NCI-H1694 (cell line): ENCODE results near the gene STAM2.
"Not testable (repeated sequence)": the region's sequence is repeated elsewhere in the genome, so short reads cannot be mapped to it uniquely, and the experiment has no call there.

ENCODE experiments used
- DNase-seq: peaks from one replicate; lab custom pipeline; 2025; lab: John Stamatoyannopoulos, UW

Gene STAM2

GRCh38 chr2:152175368-152176112, at the start of gene STAM2:
STAM2 (minus strand) TSS chr2:152175763; CDS start chr2:152175642, 121 bp downstream.
- peak; percentile 81 for DNase-seq

- DNase-seq: no peak
Measured at GRCh38 chr2:152223977-152224376, 48.4 kb upstream of the STAM2 start.

GRCh38 chr2:152222975-152223637, 47.5 kb upstream of the STAM2 start:
- peak; percentile 66 for DNase-seq

DNA sequence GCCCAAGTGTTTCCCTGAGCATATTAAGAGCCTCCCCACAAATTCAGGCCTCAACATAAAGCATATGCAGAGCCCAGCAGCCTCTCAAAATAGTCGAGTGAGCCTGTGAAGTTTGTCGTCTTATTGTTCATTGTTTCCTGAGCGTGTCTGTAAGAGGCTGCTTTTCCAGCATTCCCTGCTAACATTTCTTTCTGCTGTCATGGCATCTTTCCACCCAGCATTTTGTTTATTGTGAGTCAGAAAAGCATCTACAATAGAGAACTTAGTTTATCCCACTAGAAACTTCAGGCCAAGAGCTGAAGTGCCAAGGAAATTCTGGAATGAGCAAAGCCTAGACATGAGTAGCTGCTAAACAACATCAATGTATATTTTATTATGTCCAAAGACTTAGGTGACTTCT, 46.3 kb upstream of the STAM2 start:
- no peak for DNase-seq

GRCh38 chr2:152219077-152219828, 43.7 kb upstream of the STAM2 start:
- DNase-seq: no peak

GRCh38 chr2:152201466-152201830, 25.9 kb upstream of the STAM2 start:
- no peak for DNase-seq

DNA sequence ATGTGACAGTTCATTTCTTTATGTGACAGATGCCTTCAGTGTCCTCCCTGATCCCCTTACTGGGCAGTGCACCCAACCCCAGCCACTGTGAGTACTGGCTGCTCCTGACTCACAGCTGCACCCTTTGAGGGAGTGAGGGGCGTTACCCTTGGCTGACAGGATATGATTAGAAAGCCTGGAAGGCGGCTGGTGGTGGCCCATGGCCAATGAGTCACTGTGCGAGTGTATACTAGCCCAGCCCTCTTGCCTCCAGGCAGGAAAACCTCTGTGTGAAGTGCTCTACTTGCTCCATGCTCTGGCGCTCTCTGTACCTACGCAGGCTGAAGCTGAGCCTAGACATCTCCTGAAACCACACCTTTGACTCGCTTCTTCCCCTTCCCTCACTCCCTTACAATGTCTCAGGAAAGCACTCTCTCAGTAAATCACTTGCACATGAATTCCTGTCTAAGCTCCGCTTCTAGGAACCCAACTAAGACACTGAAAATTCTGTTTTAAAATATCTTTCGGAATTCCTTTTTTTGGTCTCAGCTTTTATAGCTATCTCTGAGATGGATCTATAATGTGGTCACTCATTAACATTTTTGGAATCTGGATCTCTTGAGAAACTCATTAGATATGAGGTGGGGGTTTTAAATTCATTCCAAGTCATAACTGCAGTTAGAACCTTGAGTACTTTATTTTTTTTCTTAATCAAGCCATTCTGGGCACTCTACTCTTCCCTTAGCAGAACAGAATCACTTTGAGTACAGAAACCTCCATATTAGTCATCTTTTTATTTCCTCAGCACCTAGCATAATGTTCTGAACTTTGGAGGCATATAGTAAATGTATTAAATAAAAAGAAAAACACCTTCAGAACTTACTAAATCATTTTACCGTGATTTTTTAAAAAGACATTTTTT, 25.3 kb upstream of the STAM2 start:
- DNase-seq: no peak

- DNase-seq: no peak
Measured at GRCh38 chr2:152200101-152200500, 24.5 kb upstream of the STAM2 start.

DNA sequence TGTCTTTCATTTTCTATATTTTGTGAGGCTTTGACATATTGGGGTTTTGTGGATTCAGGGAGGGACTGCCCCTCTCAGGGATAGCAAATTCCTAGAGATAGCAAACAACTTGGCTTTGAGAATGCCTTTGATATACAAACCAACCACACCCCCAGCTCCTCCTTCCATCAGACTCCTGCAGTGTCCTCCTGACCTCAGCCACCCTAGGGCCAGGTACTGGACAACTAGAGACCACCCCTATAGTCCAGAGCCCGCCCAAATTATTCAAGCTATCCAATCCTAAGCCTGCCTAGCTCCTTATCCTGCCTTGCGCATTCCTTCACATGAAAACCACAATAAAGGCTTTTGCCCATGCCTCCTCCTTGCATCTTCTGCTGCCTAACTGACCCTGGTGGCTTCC, 22.9 kb upstream of the STAM2 start:
- DNase-seq: no peak

- not testable (repeated sequence) for DNase-seq
Measured at GRCh38 chr2:152197508-152198284, 22.1 kb upstream of the STAM2 start.

DNA sequence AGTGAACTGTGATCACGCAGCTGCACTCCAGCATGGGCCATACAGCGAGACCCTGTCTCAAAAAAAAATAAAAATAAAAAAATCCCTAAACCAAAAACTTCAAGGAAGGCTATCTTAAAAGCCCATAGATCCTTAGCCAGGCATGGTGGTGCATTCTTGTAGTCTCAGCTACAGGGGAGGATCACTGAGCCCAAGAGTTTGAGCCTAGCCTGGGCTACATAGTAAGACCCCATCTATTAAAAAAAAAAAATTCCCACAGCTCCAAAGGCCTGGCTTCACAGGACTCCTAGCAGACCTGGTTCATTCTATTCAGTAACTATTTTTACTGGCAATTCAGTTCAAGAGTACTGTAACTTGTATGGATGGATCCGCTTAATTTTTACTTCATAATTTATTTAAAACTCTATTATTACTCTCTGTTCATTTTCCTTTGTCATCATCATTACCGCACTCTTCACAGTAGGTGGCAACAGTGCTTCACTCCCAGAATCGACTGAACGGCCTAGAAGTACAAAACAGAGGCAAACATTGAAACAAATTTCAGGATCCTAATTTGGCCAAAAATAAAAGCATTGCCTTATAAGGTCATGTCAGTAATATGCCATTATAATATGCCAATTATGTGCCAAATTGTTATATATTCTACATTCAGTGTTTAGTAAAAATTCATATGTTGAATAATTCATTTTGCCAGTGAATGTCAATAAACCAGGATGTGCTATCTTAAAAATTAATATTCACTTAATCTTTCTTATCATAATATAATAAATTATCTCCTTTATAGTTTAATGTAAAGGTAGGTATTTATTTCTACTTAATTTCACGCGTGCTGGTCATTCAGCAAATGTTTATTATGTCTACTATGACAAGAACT, 14.3 kb upstream of the STAM2 start:
- DNase-seq: peak; percentile 75

- not testable (repeated sequence) for DNase-seq
Measured at GRCh38 chr2:152186808-152187207, 11.2 kb upstream of the STAM2 start.

DNA sequence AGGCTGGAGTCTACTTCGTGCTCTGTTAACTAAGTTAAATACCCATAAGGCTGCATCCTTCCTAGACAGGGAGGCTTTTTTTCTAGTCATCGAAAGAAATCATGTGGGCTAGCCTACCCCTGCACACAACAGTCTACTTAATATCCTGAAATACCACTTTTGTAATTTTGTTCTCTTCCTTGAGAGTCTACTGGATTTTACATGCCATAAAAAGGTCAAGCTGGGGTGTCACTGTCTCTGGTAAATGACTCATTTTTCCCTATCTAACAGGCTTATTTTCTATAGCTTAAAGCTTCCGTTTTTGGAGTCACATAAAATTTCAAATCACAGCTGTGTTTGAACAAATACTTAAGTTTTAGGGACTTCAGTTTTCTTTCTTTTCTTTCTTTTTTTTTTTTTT, 10.7 kb upstream of the STAM2 start:
- no peak for DNase-seq

- no peak for DNase-seq
Measured at GRCh38 chr2:152183401-152184073, 8.0 kb upstream of the STAM2 start.

DNA sequence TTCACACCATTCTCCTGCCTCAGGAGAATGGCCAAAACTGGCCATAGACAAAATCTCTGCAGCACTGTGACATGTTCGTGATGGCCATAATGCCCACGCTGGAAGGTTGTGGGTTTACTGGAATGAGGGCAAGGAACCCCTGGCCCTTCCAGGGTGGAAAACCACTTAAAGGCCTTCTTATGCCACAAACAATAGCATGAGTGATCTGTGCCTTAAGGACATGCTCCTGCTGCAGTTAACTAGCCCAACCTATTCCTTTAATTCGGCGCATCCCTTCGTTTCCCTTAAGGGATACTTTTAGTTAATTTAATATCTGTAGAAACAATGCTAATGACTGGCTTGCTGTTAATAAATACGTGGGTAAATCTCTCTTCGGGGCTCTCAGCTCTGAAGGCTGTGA, 2.1 kb upstream of the STAM2 start:
- not testable (repeated sequence) for DNase-seq

DNA sequence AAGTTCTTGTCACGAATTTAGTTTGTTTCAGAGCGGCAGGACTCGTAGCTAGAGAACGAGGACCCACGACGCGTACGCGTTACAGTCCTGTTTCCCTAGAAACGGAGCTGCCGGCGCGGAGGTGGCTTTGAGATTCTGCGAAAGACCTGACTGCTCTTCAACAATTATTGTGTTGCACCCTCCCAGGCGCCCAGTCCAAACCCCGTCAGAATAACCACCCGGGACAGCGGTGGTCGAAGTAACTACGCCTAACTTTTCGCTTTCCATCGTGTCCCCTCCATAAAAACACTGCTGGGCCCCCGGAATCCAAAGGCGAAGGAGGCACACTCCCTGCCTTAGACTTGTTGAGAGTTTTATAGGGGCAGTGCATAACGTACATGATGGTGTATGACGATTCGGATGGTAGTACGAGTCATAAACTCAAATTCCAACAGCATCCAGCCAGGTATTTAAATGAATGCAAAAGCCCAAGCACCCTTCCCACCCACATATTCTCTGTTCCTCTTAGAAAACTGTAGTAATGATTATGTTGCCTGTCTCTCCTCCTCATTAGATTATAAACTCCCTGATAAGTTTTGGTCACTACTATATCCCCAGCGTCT, 651 bp upstream of the STAM2 start:
- no peak for DNase-seq

DNA sequence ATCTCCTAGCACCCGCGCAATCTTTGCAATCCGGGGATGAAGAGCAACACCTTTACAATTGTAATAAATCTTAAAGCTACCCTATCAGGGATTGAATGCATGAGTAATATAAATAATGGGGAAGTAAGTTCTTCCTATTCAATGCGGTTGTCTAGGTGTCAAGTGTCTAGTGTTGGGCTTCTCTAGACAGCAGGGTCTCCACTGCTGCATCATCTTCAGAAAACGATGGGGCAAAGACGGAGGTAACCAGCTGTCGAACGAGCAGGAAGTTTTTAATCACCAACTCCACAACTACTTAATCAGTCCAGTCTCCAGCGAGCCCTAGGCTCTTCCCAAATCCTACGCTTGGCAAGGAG, 573 bp downstream of the STAM2 start:
- DNase-seq: no peak

GRCh38 chr2:152174574-152174973, 989 bp downstream of the STAM2 start:
- DNase-seq: no peak

- no peak for DNase-seq
Measured at GRCh38 chr2:152173831-152174230, 1.7 kb downstream of the STAM2 start.
